Erythroblast (primary cell): ENCODE results near the gene OR1S2.

ENCODE experiments used
- GATA1 ChIP-seq: IDR thresholded peaks from 2 replicates; pipeline ENCODE4 v1.6.1; 2011; ENCODE audit warnings: low read depth, mild to moderate bottlenecking, control low read depth, low read length, moderate library complexity
- POLR2A ChIP-seq: IDR thresholded peaks from 2 replicates; pipeline ENCODE4 v1.6.1; 2011; ENCODE audit warnings: mild to moderate bottlenecking, low read length

GRCh38 chr11:58216476-58216875 is 12.5 kb upstream of the OR1S2 start:
- TF ChIP-seq POLR2A (no peak), GATA1 (no peak)
